T-helper 1 cell (primary cell): ENCODE data around the gene RNF32.
"Not testable (repeated sequence)": the region's sequence is repeated elsewhere in the genome, so short reads cannot be mapped to it uniquely, and the experiment has no call there.

ENCODE experiments used
- DNase-seq, 5 donors: peaks; one replicate each; pipeline ENCODE4 v3.0.0-alpha.2; 2012 to 2020

The RNF32 gene

GRCh38 chr7:156676263-156676662, 35.7 kb downstream of the RNF32 start:
- DNase-seq = no peak

- DNase-seq = no peak
Measured at GRCh38 chr7:156677374-156678054, 36.9 kb downstream of the RNF32 start.

DNA sequence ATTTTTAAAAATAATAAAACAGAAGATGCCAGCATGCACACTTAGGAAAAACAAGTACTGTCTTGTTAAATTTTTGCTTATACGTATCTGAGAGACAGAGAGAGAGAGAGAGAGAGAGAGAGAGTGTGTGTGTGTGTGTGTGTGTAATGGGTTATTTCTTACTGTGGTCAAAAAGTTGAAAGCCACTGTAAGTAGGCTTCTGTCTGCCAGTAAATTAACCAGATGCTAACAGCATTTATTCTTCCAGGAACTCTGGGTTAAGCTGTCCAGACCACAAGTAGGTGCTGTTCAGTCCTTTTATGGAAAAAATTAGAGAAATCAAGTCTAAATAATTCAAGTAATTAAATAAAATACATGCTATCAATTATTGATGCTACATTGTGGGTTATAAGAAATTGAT, 39.7 kb downstream of the RNF32 start:
- DNase-seq = no peak

GRCh38 chr7:156682928-156683327, 42.4 kb downstream of the RNF32 start:
- no peak for DNase-seq

GRCh38 chr7:156684251-156684650, 43.7 kb downstream of the RNF32 start:
- no peak for DNase-seq

GRCh38 chr7:156684661-156685060, 44.1 kb downstream of the RNF32 start:
- DNase-seq = no peak

DNA sequence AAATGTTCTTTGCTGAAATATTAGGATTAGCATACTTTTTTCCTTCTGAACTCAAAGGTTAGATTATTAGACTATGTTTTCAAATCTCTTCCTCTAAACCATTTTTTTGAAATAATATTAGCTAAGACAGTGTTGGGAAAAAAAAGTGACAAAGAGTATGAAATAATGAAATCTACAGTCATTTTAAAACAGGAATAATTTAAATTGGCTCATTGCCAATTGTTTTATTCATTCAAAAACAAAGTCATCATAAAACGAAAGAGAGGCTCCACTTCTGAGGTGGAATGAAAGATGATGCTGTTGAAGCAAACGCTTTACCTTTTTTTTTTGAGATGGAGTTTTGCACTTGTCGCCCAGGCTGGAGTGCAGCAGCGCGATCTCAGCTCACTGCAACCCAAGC, 51.2 kb downstream of the RNF32 start:
- no peak for DNase-seq

DNA sequence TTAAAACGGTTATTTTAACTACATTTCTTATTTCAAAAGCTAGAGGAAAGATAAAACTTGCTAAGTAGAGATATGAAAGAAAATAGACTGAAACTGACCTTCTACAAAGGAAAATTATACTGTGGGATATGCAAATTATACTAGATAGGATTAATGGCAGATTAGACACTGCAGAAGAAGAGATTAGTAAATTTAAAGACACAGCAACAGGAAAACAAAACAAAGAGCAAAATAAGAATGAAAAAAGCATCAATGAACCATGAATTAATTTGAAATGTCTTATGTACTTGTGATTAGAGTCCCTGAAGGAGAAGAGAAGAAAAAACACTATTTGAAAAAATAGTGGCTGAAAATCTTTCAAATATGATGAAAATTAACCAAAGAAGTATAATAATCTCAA, 52.3 kb downstream of the RNF32 start:
- no peak for DNase-seq

DNA sequence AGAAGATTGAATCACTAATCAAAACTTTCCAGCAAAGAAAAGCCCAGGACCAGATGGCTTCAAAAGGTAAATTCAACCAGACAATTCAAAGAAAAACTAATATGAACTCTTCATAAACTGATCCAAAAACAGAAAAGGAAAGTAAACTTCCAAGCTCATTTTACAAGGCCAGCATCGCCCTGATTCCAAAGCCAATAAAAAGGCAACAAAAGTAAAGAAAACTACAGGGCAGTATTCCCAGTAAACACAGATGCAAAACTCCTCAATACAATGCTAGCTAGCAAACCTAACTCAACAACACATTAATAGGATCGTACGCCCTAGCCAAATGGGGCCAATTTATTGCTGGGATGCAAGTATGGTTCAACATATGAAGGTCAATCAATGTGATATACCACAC, 53.1 kb downstream of the RNF32 start:
- no peak for DNase-seq

DNA sequence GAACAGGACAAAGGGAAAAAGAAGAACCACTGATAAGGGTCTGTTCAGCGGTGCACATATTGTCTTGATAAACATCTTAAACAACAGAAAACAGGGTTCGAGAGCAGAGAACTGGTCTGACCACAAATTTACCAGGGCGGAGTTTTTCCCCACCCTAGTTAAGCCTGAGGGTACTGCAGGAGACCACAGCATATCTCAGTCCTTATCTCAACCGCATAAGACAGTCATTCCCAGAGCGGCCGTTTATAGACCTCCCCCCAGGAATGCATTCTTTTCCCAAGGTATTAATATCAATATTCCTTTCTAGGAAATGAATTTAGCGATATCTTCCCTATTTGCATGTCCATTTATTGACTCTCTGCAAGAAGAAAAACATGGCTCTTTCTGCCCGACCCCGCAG, 56.7 kb downstream of the RNF32 start:
- DNase-seq = not testable (repeated sequence)

DNA sequence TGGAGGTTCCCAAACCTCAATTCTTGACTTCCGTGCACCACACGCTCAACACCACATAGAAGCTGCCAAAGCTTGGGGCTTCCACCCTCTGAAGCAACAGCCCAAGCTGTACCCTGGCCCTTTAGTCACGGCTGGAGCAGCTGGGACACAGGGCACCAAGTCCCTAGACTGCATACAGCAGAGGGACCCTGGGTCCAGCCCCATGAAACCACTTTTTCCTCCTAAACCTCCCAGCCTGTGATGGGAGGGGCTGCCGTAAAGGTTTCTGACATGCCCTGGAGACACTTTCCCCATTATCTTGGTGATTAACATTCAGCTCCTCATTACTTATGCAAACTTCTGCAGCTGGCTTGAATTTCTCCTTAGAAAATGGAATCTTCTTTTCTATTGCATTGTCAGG, 57.9 kb downstream of the RNF32 start:
- DNase-seq = not testable (repeated sequence)

DNA sequence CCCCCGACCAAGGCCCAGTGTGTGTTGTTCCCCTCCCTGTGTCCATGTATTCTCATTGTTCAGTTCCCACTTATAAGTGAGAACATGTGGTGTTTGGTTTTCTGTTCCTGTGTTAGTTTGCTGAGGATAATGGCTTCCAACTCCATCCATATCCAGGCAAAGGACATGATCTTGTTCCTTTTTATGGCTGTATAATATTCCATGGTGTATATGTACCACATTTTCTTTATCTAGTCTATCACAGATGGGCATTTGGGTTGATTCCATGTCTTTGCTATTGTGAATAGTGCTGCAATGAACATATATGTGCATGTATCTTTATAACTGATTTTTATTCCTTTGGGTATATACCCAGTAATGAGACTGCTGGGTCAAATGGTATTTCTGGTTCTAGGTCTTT, 61.2 kb downstream of the RNF32 start:
- DNase-seq = not testable (repeated sequence)

DNA sequence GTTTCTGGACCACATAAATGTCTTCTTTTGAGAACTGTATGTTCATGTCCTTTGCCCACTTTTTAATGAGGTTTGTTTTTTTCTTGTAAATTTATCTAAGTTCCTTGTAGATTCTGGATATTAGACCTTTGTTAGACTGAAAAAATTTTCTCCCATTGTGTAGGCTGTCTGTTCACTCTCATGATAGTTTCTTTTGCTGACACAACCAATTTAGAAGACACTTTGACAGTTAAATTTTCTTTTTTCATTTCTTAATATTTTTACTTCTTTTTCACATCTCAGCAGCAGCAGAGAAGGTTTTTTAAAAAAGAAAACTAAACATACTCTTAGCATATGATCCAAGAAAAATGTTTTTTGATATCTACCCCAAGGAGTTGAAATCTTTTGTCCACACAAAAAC, 61.8 kb downstream of the RNF32 start:
- no peak for DNase-seq

DNA sequence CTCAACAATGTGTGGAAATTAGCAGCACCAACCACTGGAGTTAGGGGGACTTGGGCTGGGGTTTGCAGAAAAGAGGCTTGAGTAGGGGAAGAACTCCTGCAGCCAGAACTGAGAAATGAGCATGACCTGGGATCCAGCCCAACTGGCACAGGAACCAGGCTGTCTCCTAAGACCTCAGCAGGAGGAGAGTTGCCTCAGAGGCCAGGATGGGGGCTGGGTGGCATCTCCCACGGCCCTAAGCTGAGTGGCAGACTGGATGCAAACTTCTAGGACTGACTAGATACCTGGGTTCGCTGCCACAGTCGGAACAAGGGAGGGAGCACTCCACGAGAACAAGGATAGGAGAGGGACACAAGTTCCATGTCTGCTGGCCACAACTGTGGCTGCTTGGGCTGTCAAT, 62.6 kb downstream of the RNF32 start:
- DNase-seq = no peak

DNA sequence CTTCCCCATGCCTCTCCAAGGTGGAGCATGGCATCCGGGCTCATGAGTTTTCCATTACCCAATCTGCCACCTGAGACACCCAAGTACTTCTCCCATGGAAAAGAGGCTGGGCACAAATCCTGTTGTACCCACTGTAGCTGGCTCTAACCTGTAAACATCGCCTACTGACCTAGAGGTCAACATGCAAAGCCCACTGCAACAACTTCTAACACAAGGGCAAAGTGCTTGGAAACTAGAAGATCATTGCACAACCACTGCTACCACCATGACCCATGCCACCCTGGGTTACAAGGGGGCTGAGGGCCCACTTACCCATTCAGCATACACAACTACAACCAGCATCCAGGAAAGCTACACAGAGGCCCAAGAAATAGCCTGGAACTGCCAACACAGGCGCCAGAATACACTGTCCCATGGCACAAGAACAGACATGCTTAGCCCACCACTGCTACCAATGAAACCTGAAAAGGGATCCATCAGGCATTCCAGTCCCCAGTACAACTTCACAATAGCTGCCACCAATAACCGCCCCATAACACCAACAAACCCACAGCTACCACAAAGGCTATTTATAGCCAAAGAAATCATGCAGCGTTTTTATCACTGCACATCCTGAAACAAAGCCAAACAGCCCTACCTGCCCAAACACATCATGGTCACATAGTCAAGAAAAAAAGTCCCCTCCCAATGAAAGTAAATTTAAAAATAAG, 63.4 kb downstream of the RNF32 start:
- no peak for DNase-seq

DNA sequence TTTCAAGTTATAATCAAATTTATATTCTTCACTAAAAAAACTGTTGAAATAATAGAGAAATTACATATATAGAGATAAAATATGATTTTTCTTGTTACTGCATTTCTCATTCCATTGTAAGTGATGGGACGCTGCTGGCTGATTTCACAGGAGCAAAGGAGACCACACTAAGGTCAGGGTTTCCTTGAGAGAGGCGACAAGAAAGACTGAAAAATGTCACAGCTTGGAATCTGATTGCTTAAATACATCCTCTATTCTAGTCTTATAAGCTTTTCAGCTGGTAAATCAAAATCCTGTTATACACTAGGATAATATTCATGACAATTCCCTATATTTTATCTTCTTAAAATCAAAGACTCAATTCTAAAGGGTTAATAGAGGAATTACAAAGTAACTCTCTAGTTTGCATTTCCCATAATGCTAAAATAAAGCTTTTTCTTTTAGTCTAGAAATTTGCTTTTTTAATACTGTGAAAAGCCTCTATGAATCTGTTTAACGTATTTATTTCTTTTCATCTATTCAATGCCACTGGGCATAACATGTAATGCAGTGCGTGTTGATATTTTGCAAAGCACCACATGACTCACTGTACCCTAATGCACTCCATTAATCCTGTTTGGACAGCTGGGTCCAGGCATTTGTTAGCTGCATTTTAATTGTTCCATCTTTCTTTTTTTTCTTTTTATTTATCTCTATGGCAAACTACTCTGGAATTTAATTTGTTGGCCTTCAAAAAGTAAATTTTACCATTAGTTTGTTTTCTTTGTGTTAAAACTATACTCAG, 81.7 kb downstream of the RNF32 start:
- no peak for DNase-seq

DNA sequence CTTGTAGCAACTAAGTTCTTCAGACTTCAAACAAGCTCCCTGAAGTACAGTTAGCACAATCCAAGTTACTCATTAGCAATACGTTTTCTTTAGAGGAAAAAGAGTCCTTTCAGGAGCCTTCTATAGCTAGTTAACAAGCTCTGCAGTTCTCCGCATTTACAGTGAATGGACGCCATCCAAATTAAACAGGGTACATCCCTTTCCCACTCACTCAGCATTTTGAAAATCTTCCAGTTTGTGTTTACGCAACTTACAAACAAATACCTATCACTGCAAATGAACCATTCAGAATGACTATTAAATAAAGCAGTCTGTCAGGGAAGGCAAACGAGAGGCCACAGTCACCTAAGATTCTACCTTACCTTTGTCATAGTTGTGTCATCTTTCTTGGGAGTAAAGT, 84.5 kb downstream of the RNF32 start:
- DNase-seq = no peak

DNA sequence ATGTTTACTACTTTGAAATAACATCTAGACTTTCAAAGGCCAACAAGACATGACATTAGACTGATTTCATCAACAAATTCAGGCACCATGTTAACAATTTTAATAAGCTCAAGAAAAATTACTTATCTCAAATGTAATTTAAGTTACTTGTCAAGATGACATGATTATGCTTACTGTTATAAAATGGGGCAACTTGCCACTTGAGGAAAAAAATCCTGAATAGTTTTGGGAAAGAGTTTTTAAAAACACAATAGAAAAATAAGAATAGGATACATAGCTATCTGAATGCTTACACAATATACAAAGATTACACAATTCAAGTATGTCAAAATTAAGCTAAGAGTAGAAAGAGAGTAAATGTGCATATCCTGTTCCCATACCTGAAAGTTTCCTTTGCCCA, 85.4 kb downstream of the RNF32 start:
- no peak for DNase-seq
